Measurements from ENCODE around the gene GAS2.
"Not testable (repeated sequence)": the region's sequence is repeated elsewhere in the genome, so short reads cannot be mapped to it uniquely, and the experiment has no call there.

The GAS2 gene

DNA sequence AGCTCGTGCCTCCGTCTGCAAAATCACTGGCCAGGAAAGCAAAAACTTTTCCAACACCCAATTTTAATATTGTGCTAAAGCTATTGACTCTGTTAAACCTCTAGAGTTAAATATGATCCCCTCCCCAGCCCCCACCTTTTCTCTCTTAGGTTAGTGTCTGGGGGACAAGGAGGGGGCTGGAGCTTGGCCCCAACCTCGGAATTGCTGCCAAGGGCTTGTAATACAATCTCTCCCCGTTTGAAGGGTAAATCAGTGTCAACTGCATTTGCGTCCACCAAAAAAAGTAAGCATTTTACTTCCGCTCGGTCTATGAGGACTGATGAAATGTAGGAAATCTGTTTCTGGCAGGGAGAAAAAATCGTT is at the start of gene GAS2:
Gene GAS2 (plus strand): TSS at position 287 of the 363 bp plus-strand sequence. CDS start 8,259 bp downstream, outside the sequence.
- Mint-ChIP-seq H3K4me3 (peak within 1 kb of the TSS; percentile 87), H3K27me3 (ENCODE audit: low read depth) (peaks cover 55% of the 10 kb centered on the region), H3K27ac (no peak within 1 kb of the TSS), H3K9me3 (no peaks in the 10 kb centered on the region), H3K4me1 (ENCODE audit: low read depth) (peaks cover 17% of the 10 kb centered on the region), H3K36me3 (ENCODE audit: low read depth) (no peaks in the 10 kb centered on the region)

DNA sequence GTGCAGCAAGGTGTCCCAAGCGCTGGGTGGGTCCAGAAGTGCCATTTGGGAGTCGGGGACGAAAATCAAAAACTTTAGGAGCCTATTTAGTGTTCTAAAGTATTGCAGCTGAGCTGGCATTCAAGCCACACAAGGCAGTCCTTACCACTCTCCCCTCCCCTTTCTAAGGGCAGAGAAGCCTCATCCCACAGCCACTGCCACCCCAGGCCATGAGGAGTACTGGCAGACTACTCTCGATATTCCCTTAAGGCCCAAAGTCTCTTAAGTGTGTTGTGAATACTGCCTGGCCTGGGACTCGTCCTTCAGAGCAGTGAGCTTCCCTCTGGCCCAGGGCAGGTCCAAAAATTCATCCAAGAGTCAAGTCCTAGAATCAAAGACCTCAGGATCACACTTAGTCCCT is 48.5 kb upstream of the GAS2 start:
- Mint-ChIP-seq H3K27me3 (ENCODE audit: low read depth) (peaks cover 8% of the 10 kb centered on the region), H3K36me3 (ENCODE audit: low read depth) (peaks cover 8% of the 10 kb centered on the region), H3K4me1 (ENCODE audit: low read depth) (peaks cover 2% of the 10 kb centered on the region), H3K4me3 (no peak overlapping the region), H3K27ac (no peak overlapping the region), H3K9me3 (no peaks in the 10 kb centered on the region)

DNA sequence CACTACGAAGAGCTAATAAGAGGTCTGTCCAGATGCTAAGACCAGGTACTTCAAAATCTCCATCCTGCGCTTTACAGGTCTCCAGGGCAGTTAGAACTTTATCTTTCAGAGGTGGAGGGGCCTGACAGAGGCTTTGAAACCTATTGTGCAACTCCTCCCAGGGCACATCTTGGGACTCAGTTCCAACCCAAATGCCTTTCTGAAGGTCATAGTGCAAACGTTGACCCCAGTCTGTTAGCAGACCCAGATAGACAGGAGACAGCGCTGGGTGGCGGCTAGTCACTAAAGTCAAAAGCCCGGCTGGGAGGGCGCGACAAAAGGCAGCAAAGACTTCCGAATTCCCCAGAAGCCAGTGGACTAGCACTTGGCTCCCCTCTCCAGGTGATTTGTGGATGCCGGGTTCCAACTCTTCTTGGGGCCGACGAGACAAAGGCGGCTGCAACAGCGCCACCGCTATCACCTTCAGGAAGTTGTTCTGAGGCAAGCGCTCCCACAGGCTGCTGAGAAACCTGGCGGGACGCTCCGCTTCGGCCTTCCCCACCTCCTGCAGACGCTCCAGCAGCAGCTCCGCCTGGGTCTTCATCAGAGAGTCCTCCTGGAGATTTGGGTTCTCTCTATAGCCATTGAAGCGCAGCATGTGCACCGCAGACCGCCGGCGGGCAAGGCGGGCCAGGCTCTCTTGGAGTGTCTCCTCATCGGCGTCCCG is 41.5 kb upstream of the GAS2 start:
- Mint-ChIP-seq H3K36me3 (ENCODE audit: low read depth) (peaks cover 9% of the 10 kb centered on the region), H3K4me3 (peak overlapping the region; percentile 98), H3K27ac (peak overlapping the region; percentile 97), H3K9me3 (no peaks in the 10 kb centered on the region), H3K4me1 (ENCODE audit: low read depth) (peaks cover 22% of the 10 kb centered on the region), H3K27me3 (ENCODE audit: low read depth) (no peaks in the 10 kb centered on the region)

DNA sequence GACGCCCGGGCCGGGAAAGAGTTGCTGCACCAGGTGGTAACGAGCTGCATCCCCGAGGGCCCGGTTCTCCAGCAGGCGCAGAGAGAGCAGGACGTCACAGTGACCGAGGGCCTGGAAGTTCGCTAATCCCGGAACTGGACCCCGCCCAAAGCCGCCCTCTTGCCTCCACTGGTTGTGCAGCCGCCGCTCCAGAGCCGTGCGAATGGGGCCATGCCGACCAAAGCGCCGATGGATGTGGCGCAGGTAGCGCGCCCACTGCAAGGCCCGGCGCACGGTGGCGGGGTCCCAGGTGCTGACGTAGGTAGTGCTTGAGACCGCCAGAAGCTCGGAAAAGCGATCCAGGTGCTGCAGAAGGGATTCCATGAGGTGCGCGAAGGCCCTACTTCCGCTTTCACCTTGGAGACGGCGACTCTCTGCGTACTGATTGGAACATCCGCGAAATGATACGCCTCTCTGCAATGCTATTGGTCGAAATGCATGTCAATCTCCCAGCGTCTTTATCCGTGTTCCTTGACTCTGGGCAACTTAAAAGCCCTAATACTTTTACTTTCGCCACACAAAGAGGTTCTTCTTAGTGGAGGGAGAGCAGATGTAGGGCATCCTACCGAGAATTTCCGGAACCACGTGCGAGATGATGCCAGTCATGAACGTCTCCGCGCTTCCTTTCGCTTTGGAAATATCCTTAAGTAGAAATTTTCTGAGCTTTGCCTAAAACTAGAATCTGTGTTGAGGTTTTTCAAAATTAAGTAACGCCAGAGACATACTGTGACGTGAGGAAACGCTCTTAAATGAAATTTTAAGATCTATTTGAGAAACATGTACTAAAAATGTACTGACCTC is 40.7 kb upstream of the GAS2 start, which contains the start of gene FANCF:
Gene FANCF (minus strand): TSS at position 376 of the 840 bp plus-strand sequence. CDS start 13 bp downstream, at position 363.
- peak within 1 kb of the TSS; percentile 98 for H3K4me3 Mint-ChIP-seq
- H3K27ac Mint-ChIP-seq: peak within 1 kb of the TSS; percentile 97
- peaks cover 9% of the 10 kb centered on the region for H3K36me3 Mint-ChIP-seq (ENCODE audit: low read depth)
- H3K4me1 Mint-ChIP-seq (ENCODE audit: low read depth): peaks cover 22% of the 10 kb centered on the region
- H3K9me3 Mint-ChIP-seq: no peaks in the 10 kb centered on the region
- H3K27me3 Mint-ChIP-seq (ENCODE audit: low read depth): no peaks in the 10 kb centered on the region

DNA sequence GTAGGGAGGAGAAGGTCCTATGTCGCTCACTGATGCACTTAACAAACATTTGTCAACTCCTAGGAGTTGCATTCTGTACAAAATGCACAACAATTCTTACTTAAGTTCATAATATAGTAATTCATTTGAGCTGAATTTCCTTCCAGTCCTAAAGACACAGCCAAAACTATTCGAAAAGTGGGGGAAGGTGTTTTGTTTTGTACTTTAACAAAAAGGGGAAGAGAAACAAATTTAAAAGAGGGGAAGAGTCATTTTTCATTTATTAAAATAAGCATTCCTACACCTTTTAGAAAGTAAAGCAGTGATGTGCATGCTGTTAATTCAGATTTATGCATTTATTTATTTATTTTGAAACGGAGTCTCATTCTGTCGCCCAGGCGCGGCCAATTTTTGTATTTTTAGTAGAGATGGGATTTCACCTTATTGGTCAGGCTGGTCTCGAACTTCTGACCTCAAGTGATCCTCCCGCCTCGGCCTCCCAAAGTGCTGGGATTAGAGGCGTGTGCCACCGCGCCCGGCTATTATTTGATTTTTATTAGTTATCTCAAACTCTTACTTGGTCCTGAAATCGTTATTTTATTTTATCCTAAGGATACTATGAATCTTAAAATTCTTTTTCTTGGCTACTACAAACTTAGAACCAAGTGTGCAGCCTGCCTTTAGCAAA is 39.7 kb upstream of the GAS2 start:
- no peaks in the 10 kb centered on the region for H3K27me3 Mint-ChIP-seq (ENCODE audit: low read depth)
- no peaks in the 10 kb centered on the region for H3K9me3 Mint-ChIP-seq
- H3K27ac Mint-ChIP-seq: no peak overlapping the region
- peaks cover 22% of the 10 kb centered on the region for H3K4me1 Mint-ChIP-seq (ENCODE audit: low read depth)
- peaks cover 7% of the 10 kb centered on the region for H3K36me3 Mint-ChIP-seq (ENCODE audit: low read depth)
- H3K4me3 Mint-ChIP-seq: no peak overlapping the region

DNA sequence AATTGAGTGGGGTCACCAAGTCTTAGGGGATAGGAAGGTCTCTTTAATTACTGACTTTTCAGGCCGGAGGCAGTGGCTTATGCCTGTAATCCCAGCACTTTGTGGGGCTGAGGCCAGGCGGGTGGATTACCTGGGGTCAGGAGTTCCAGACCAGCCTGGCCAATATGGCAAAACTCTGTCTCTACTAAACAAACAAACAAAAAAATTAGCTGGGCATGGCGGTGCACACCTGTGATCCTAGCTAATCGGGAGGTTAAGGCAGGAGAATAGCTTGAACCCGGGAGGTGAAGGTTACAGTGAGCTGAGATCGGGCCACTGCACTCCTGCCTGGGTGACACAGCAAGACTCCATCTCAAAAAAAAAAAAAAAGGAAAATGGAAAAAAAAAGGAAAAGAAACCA is 39.0 kb upstream of the GAS2 start:
- Mint-ChIP-seq H3K36me3 (ENCODE audit: low read depth) (peaks cover 6% of the 10 kb centered on the region), H3K27ac (no peak overlapping the region), H3K9me3 (no peaks in the 10 kb centered on the region), H3K4me1 (ENCODE audit: low read depth) (peaks cover 21% of the 10 kb centered on the region), H3K4me3 (no peak overlapping the region), H3K27me3 (ENCODE audit: low read depth) (no peaks in the 10 kb centered on the region)

DNA sequence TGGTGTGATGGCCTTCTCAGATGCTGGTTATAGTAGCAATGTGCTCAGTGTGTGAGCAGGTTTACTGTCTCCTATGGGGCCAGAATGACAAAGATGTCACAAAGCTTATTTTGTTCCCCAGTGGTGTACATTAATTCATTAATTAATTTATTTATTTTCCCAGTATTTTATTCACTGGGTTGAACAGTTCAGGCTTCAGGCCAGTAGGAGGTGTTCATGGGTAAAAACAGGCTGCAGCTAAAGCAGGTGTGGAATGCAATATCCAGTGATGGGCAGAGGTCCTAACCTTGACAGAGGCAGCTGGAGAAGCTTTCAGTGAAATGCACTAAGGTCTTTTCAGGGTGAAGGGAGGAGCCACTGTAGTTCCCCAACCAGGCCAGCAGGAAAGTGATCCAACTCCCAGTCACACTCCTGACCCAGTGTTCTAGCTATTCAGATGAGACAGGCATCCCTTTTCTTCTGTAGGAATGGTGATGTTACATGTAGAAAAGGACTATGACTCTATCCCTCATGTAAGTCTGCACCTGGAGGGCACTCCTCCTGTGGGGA is 33.0 kb upstream of the GAS2 start:
- Mint-ChIP-seq H3K27ac (no peak overlapping the region), H3K4me3 (no peak overlapping the region), H3K36me3 (ENCODE audit: low read depth) (no peaks in the 10 kb centered on the region), H3K4me1 (ENCODE audit: low read depth) (peaks cover 2% of the 10 kb centered on the region), H3K27me3 (ENCODE audit: low read depth) (no peaks in the 10 kb centered on the region), H3K9me3 (no peaks in the 10 kb centered on the region)

DNA sequence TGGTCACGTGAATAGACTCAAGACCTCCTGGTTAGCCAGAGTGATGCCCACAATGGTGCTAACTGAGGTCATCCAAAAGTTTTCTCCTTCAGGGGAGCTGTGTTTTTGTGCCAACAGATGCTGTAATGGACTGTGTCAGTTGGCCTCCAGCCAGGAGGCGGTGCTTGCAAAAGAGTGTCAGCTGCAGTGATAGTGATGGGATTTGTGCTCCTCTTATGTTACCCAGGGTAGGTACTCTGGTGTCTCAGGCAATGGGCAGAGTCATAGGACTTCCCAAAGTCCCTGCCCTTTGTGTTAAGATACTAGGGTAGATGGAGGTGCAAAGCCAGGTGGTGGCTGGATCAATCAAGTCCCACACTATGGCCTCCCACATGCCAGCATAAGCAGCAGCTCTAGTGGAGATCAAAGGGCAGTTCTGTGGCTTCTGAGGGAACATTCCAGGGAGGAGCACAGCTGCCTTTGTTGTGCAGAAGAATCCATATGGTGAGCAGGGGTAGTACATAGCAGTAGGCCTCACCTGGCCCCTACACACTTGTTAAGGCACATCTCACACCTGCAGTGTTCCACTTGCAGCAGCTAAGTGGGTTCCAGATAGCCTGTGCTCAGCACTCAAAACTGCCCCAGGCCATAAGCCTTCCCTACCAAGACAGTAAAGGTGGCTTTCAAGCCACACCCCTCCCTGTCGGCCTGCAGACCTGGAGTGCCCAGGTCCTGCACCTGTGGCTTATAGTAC is 31.3 kb upstream of the GAS2 start:
- Mint-ChIP-seq H3K9me3 (no peaks in the 10 kb centered on the region), H3K27ac (no peak overlapping the region), H3K36me3 (ENCODE audit: low read depth) (no peaks in the 10 kb centered on the region), H3K27me3 (ENCODE audit: low read depth) (no peaks in the 10 kb centered on the region), H3K4me1 (ENCODE audit: low read depth) (peaks cover 2% of the 10 kb centered on the region), H3K4me3 (no peak overlapping the region)

DNA sequence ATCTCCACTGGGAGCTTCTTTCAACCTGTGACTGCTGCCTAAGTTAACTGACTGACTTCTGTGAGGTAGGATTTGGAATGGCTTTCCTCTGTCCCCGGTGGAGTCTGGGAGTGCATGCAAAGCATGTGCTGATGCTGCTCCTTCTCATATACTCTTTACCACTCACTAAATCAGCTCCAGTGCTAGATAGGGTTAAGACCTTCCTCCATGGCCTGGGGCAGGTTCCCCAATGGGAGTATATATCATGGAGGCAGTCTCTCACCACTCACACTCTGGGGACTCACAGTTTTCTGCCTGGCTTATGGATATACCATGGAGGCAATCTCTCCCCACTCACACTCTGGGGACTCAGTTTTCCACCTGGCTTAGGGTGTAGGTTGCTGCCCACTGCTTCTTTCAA is 30.7 kb upstream of the GAS2 start:
- Mint-ChIP-seq H3K27ac (no peak overlapping the region), H3K9me3 (no peaks in the 10 kb centered on the region), H3K27me3 (ENCODE audit: low read depth) (no peaks in the 10 kb centered on the region), H3K4me1 (ENCODE audit: low read depth) (peaks cover 2% of the 10 kb centered on the region), H3K36me3 (ENCODE audit: low read depth) (no peaks in the 10 kb centered on the region), H3K4me3 (no peak overlapping the region)

DNA sequence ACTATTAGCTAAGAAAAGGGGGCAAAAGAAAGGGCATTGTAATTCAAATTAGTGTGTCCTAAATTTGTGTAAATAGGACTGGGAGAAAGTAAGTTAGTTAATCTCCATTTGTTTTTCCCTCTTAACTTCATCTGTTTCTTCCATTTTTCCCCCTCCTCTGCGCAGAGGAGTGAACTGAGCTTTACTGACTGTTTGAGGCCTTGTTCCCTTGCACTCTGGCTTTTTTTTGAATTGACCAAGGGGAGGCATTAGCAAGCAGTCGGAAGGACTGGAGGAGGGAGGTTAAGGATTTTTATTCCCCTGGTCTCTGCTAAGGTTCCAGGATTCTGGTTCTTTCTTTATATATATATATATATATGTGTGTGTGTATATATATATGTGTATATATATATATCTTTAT is 25.5 kb upstream of the GAS2 start:
- Mint-ChIP-seq H3K9me3 (no peaks in the 10 kb centered on the region), H3K36me3 (ENCODE audit: low read depth) (no peaks in the 10 kb centered on the region), H3K4me3 (no peak overlapping the region), H3K27ac (no peak overlapping the region), H3K27me3 (ENCODE audit: low read depth) (no peaks in the 10 kb centered on the region), H3K4me1 (ENCODE audit: low read depth) (peaks cover 2% of the 10 kb centered on the region)

DNA sequence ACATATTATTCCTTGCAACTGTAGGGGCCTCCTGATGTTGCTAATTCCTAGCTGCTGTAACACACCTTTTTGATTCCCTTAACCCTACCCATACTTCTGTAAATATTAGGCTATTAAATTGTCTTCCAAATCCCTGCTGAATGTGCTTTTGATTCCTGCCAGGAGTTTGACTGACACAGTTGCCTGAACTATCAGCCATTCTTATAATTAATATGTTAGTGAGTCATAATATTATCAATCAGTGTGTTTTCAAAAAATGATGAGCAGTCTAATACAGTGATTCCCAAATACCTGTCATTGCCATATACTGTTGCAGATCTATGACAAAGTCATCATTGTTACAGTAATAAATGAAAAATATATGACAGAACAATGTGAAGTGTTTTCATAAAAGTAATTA is 24.9 kb upstream of the GAS2 start:
- Mint-ChIP-seq H3K4me1 (ENCODE audit: low read depth) (peaks cover 2% of the 10 kb centered on the region), H3K4me3 (no peak overlapping the region), H3K9me3 (no peaks in the 10 kb centered on the region), H3K27me3 (ENCODE audit: low read depth) (no peaks in the 10 kb centered on the region), H3K36me3 (ENCODE audit: low read depth) (no peaks in the 10 kb centered on the region), H3K27ac (no peak overlapping the region)

DNA sequence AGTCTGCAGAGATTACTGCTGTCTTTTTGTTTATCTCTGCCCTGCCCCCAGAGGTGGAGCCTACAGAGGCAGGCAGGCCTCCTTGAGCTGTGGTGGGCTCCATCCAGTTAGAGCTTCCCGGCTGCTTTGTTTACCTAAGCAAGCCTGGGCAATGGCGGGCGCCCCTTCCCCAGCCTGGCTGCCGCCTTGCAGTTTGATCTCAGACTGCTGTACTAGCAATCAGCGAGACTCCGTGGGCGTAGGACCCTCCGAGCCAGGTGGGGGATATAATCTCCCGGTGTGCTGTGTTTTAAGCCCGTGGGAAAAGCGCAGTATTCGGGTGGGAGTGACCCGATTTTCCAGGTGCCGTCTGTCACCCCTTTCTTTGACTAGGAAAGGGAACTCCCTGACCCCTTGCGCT is 14.1 kb upstream of the GAS2 start:
- not testable (repeated sequence) for H3K27ac Mint-ChIP-seq; H3K9me3 Mint-ChIP-seq; H3K36me3 Mint-ChIP-seq (ENCODE audit: low read depth); H3K27me3 Mint-ChIP-seq (ENCODE audit: low read depth); H3K4me3 Mint-ChIP-seq
- H3K4me1 Mint-ChIP-seq (ENCODE audit: low read depth): peaks cover 12% of the 10 kb centered on the region

DNA sequence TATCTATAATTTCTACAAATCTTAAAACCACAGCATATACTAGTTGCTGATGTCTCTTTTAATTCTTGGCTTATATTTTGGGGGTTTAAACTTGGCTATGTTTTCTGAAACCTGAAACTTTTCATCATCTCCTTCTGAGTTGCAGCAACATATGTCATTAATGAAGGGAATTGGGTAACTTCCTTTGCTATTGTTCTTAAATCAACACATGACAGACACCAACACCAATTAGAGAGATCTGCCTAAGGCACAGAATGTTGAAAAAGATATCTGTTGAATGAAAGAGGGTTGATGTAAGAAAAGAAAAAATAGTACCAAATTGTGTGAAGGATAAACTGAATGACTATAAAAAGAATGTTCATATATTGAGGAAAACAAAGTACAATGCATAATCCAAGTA is 10.3 kb upstream of the GAS2 start:
- no peaks in the 10 kb centered on the region for H3K9me3 Mint-ChIP-seq
- peaks cover 17% of the 10 kb centered on the region for H3K4me1 Mint-ChIP-seq (ENCODE audit: low read depth)
- H3K27ac Mint-ChIP-seq: no peak overlapping the region
- H3K4me3 Mint-ChIP-seq: no peak overlapping the region
- peaks cover 3% of the 10 kb centered on the region for H3K27me3 Mint-ChIP-seq (ENCODE audit: low read depth)
- no peaks in the 10 kb centered on the region for H3K36me3 Mint-ChIP-seq (ENCODE audit: low read depth)

DNA sequence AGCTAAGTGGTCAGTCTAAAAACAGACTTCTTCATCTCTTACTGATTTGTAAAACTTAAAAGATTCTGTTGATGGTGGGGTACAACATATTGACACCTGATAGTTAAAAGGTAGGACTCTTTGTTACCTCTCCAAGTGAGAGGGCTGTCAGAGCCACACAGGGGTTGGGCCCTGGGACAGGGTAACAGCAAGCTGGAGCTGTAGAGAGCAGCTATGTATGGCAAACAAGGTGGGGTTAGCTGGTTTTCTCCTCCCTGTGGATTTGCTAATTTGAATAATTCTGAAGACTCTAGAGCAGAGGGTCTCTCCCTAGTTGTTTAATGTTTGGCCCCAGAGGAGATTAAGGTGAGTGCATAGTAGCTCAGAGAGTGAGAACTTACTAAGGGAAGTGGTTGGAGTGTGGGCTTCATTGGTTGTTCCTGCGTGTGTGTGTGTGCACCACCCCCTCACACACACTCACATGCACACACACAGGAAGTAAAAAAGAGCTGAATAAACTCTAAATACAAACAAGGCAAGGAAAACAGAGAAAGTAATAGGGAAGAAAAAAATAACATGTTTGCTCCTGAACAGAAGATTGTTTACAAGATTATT is 9.2 kb upstream of the GAS2 start:
- Mint-ChIP-seq H3K4me3 (no peak overlapping the region), H3K4me1 (ENCODE audit: low read depth) (peaks cover 17% of the 10 kb centered on the region), H3K27ac (no peak overlapping the region), H3K27me3 (ENCODE audit: low read depth) (peaks cover 3% of the 10 kb centered on the region), H3K36me3 (ENCODE audit: low read depth) (no peaks in the 10 kb centered on the region), H3K9me3 (no peaks in the 10 kb centered on the region)

Measured in T-helper 1 cell treated with Interleukin-12 subunit alpha and Interleukin-12 subunit beta and Interleukin-4 antibody, amounts not matched to agents 30 μg/mL and 1 μg/mL, for 36 hours (primary cell).